Stimulated activated CD4-positive, alpha-beta T cell treated with anti-CD3 and anti-CD28 coated beads, Interleukin-4, amount 100 ng/mL, for 24 hours (primary cell): Measurements from ENCODE around the gene SLIT3.

Experiments
- DNase-seq: peaks from one replicate; pipeline ENCODE4 v3.0.0-alpha.2; 2020

SLIT3 gene

GRCh38 chr5:169298193-169298592 is 2.7 kb downstream of the SLIT3 start:
- DNase-seq, result no peak

- DNase-seq, result no peak
These were observed 4.4 kb downstream of the SLIT3 start for GRCh38 chr5:169296419-169297143.

GRCh38 chr5:169295306-169295705 is 5.6 kb downstream of the SLIT3 start:
- no peak for DNase-seq

- no peak for DNase-seq
These were observed 6.3 kb downstream of the SLIT3 start for GRCh38 chr5:169294621-169295020.

GRCh38 chr5:169291877-169292276 is 9.1 kb downstream of the SLIT3 start:
- DNase-seq, result no peak

- no peak for DNase-seq
These were observed 10.0 kb downstream of the SLIT3 start for GRCh38 chr5:169290895-169291294.

- DNase-seq, result no peak
These were observed 11.4 kb downstream of the SLIT3 start for GRCh38 chr5:169289520-169289919.

GRCh38 chr5:169288066-169288930 is 12.6 kb downstream of the SLIT3 start:
- DNase-seq, result no peak

GRCh38 chr5:169287529-169287928 is 13.4 kb downstream of the SLIT3 start:
- DNase-seq, result no peak

GRCh38 chr5:169286572-169287300 is 14.2 kb downstream of the SLIT3 start:
- no peak for DNase-seq

GRCh38 chr5:169283887-169284286 is 17.1 kb downstream of the SLIT3 start:
- DNase-seq, result no peak

- no peak for DNase-seq
These were observed 19.3 kb downstream of the SLIT3 start for GRCh38 chr5:169281625-169282024.

GRCh38 chr5:169280696-169281095 is 20.2 kb downstream of the SLIT3 start:
- DNase-seq, result no peak

GRCh38 chr5:169280286-169280685 is 20.7 kb downstream of the SLIT3 start:
- DNase-seq, result no peak

GRCh38 chr5:169279125-169279524 is 21.8 kb downstream of the SLIT3 start:
- DNase-seq, result no peak

GRCh38 chr5:169273881-169274280 is 27.1 kb downstream of the SLIT3 start:
- DNase-seq, result no peak

- DNase-seq, result no peak
These were observed 27.5 kb downstream of the SLIT3 start for GRCh38 chr5:169273451-169273850.

- DNase-seq, result no peak
These were observed 28.1 kb downstream of the SLIT3 start for GRCh38 chr5:169272731-169273427.

- no peak for DNase-seq
These were observed 28.8 kb downstream of the SLIT3 start for GRCh38 chr5:169272111-169272510.

GRCh38 chr5:169270827-169271226 is 30.1 kb downstream of the SLIT3 start:
- no peak for DNase-seq

- DNase-seq, result no peak
These were observed 32.9 kb downstream of the SLIT3 start for GRCh38 chr5:169268019-169268418.

GRCh38 chr5:169265888-169266287 is 35.1 kb downstream of the SLIT3 start:
- no peak for DNase-seq

- DNase-seq, result no peak
These were observed 37.3 kb downstream of the SLIT3 start for GRCh38 chr5:169263591-169263990.
